Measurements from ENCODE around the gene ZDHHC7. TPM values are rescaled to one million over a fixed set of nuclear protein-coding genes. Genes with fewer than 3 reads are reported as not detected.

The ZDHHC7 gene
- polyA plus RNA-seq, 1 donor: 49.8 TPM

DNA sequence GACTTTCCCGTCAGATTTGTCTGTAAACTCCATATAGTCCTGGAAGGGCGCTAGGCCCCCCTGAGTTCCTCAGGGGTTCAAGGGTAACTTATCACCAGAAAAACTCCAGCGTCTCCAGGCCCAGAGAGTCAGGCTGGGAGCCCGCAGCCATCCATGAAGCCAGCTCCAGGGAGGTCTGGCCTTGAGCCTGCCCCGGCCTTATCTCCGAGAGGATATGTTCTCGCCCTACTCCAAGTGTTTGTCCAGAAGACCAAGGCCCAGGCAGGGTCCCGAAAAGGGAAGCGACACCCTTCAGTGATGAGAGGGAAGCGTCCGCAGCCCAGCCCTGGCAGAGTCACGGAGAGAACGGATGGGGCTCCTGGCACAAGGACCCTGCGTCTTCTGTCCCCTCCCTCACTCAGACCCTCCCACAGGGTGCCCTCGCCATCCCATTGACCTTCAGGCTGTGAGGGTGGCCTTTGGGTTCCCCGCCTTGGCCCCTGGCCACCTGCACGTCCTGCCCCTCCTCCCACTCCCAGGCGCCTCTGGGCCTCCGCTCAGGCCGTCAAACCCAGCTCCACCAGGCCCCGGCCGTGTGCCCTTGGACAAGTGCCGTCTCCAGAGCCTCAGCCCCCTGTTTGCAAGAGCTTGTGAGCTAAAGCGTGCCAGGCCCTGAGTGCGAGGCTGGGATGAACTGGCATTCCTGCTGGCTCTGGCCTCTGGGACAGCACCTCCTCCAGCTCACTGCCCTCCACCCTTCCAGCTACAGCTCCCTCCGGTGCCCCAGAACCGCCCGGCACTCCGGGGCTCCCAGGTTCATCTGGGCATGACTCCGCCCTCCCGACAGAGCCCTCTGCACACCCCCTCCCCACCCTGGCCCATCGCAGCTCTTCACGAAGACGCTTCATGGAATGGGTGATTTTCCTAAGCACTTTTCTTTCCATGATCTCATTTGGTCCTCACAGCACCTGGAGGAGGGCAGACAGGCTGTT is 83.4 kb downstream of the ZDHHC7 start:
- Histone ChIP-seq H3K4me1 (ENCODE audit: control insufficient read depth, insufficient read depth, low read length) (peaks cover 8% of the 10 kb centered on the region), H3K9me3 (ENCODE audit: control insufficient read depth, low read depth, low read length) (peaks cover 7% of the 10 kb centered on the region), H3K36me3 (ENCODE audit: control insufficient read depth, insufficient read depth, low read length) (no peaks in the 10 kb centered on the region), H3K27me3 (ENCODE audit: control insufficient read depth, insufficient read depth, low read length) (no peaks in the 10 kb centered on the region), H3K27ac (ENCODE audit: low read length) (no peak overlapping the region), H3K4me3 (ENCODE audit: low read length) (no peak overlapping the region)
- no CpG with 5 or more reads among the region's 34 CpGs for WGBS (ENCODE audit: insufficient coverage, low lambda C conversion rate)
- DNase-seq: no peak

DNA sequence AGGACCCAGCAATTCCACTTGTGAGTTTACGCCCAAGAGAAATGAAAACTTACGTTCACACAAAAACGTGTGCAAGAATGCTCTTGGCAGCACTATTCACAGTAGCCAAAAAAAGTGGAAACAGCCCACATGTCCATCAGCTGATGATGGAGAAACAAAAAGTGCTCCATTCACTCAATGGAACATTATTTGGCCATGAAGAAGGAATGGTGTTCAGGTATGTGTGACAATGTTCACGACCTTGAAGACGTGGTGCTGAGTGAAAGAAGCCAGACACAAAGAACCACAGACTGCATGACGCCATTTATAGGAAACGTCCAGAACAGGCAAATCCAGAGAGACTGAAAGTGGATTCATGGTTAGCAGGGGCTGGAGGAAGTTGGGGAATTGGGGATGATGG is 84.9 kb downstream of the ZDHHC7 start:
- Histone ChIP-seq H3K4me1 (ENCODE audit: control insufficient read depth, insufficient read depth, low read length) (peaks cover 13% of the 10 kb centered on the region), H3K27ac (ENCODE audit: low read length) (no peak overlapping the region), H3K36me3 (ENCODE audit: control insufficient read depth, insufficient read depth, low read length) (no peaks in the 10 kb centered on the region), H3K4me3 (ENCODE audit: low read length) (no peak overlapping the region), H3K9me3 (ENCODE audit: control insufficient read depth, low read depth, low read length) (peaks cover 4% of the 10 kb centered on the region), H3K27me3 (ENCODE audit: control insufficient read depth, insufficient read depth, low read length) (no peaks in the 10 kb centered on the region)
- WGBS (ENCODE audit: insufficient coverage, low lambda C conversion rate): 70% methylated on average over 4 of the region's 7 CpGs
- no peak for DNase-seq

- no peak for DNase-seq
- Histone ChIP-seq H3K9me3 (ENCODE audit: control insufficient read depth, low read depth, low read length) (no peaks in the 10 kb centered on the region), H3K27me3 (ENCODE audit: control insufficient read depth, insufficient read depth, low read length) (no peaks in the 10 kb centered on the region), H3K4me3 (ENCODE audit: low read length) (no peak overlapping the region), H3K4me1 (ENCODE audit: control insufficient read depth, insufficient read depth, low read length) (peaks cover 13% of the 10 kb centered on the region), H3K27ac (ENCODE audit: low read length) (no peak overlapping the region), H3K36me3 (ENCODE audit: control insufficient read depth, insufficient read depth, low read length) (no peaks in the 10 kb centered on the region)
- no CpG with 5 or more reads among the region's 19 CpGs for WGBS (ENCODE audit: insufficient coverage, low lambda C conversion rate)
These were observed 85.5 kb downstream of the ZDHHC7 start for GRCh38 chr16:84925773-84926372.

DNA sequence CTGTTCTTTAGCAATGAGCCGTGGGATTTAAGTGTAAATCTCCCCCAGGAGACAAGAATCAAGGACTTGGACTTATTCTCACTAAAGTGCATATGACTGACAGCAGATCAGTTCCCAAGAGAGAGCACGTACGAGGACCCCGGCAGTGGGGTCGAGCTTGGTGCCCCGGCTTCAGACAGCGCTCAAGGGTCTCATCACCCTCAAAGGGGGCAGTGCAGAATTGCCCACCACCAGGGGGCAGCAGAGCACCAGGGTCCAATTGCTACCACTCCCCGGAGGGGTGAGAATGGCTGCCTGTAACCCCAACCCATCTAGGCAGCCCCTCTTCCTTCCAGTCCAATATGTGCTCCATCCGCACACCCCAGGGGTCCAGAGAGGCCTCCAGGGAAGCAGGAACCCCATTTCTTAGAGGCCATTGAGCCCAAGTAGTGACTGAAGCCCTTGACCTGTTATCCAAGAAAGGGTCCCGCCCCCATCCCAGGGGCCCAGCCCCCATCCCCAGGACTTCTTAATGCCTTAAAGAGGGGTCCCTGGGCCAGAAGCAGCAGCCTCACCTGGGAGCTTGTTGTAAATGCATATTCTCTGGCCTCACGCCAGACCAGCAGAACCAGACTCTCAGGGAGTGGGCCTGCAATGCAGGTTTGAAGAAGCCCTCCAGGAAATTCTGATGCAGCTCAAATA is 86.1 kb downstream of the ZDHHC7 start:
- H3K4me3 ChIP-seq (ENCODE audit: low read length): no peak overlapping the region
- H3K27ac ChIP-seq (ENCODE audit: low read length): no peak overlapping the region
- peak in 1 of 2 donors; percentile 31 for DNase-seq
- no peaks in the 10 kb centered on the region for H3K36me3 ChIP-seq (ENCODE audit: control insufficient read depth, insufficient read depth, low read length)
- no peaks in the 10 kb centered on the region for H3K9me3 ChIP-seq (ENCODE audit: control insufficient read depth, low read depth, low read length)
- H3K27me3 ChIP-seq (ENCODE audit: control insufficient read depth, insufficient read depth, low read length): no peaks in the 10 kb centered on the region
- peaks cover 13% of the 10 kb centered on the region for H3K4me1 ChIP-seq (ENCODE audit: control insufficient read depth, insufficient read depth, low read length)
- WGBS (ENCODE audit: insufficient coverage, low lambda C conversion rate): no CpG with 5 or more reads among the region's 11 CpGs

GRCh38 chr16:84924331-84925091 is 86.8 kb downstream of the ZDHHC7 start:
- Histone ChIP-seq H3K27me3 (ENCODE audit: control insufficient read depth, insufficient read depth, low read length) (no peaks in the 10 kb centered on the region), H3K4me3 (ENCODE audit: low read length) (no peak overlapping the region), H3K4me1 (ENCODE audit: control insufficient read depth, insufficient read depth, low read length) (peaks cover 13% of the 10 kb centered on the region), H3K36me3 (ENCODE audit: control insufficient read depth, insufficient read depth, low read length) (no peaks in the 10 kb centered on the region), H3K9me3 (ENCODE audit: control insufficient read depth, low read depth, low read length) (no peaks in the 10 kb centered on the region), H3K27ac (ENCODE audit: low read length) (no peak overlapping the region)
- peak in 1 of 2 donors; percentile 40 for DNase-seq
- no CpG with 5 or more reads among the region's 23 CpGs for WGBS (ENCODE audit: insufficient coverage, low lambda C conversion rate)

Other genes with a start within 250 kb of the ZDHHC7 start
- gene CRISPLD2, start 191.6 kb downstream of the ZDHHC7 start, polyA plus RNA-seq: 8.8 TPM
- gene KIAA0513, start 16.3 kb upstream of the ZDHHC7 start, polyA plus RNA-seq: 4.7 TPM
- gene CIBAR2, start 100.9 kb upstream of the ZDHHC7 start, polyA plus RNA-seq: 0.30 TPM